IMR-90 (cell line): Measurements from ENCODE around the gene TBC1D1. TPM values are rescaled to one million over a fixed set of nuclear protein-coding genes. Genes with fewer than 3 reads are reported as not detected.

ENCODE experiments used
- ATAC-seq: fragments of 200-7000 bp; cut with Tn5 transposase; 2 replicates; pipeline ENCODE4 v1.9.1; 2020; ENCODE audit warnings: low read depth, mild to moderate bottlenecking, moderate library complexity
- BruUV-seq: library from RNA; stranded (reverse); fragments of 400-500 nt; replicated peaks from 2 replicates; lab custom pipeline; 2021; lab: Mats Ljungman, UMichigan
- CTCF ChIA-PET: fragments of 300-600 bp; formaldehyde crosslinking; extraction: SDS; loops from one replicate; lab custom pipeline; 2021; ENCODE audit warnings: antibody characterized with exemption; lab: Yijun Ruan, JAX
- POLR2A ChIA-PET: fragments of 300-600 bp; sonication (Branson Sonifier 250); formaldehyde crosslinking; loops from one replicate; lab custom pipeline; 2022; ENCODE audit warnings: antibody characterized with exemption; ENCODE audit not compliant: unreplicated experiment; lab: Charles Lee
- DNase-seq: peaks from one replicate; pipeline ENCODE4 v3.0.0; 2013
- H2AFZ ChIP-seq: replicated peaks from 2 replicates; pipeline ENCODE3; 2013; ENCODE audit warnings: low read length, mild to moderate bottlenecking; ENCODE audit not compliant: poor library complexity
- H2AK5ac ChIP-seq: 2 replicates; pipeline ENCODE4 v1.6.1; 2013; ENCODE audit warnings: low read depth, low read length, inconsistent platforms
- H2AK9ac ChIP-seq: replicated peaks from 2 replicates; pipeline ENCODE3; 2013; ENCODE audit warnings: mild to moderate bottlenecking, low read depth, low read length, moderate library complexity; ENCODE audit not compliant: poor library complexity
- H2BK120ac ChIP-seq: 2 replicates; pipeline ENCODE4 v1.6.1; 2013; ENCODE audit warnings: low read depth, low read length, inconsistent platforms
- H2BK15ac ChIP-seq: 3 replicates; pipeline ENCODE4 v1.6.1; 2013; ENCODE audit warnings: low read depth, low read length, inconsistent platforms
- H2BK20ac ChIP-seq: 2 replicates; pipeline ENCODE4 v1.6.1; 2013; ENCODE audit warnings: low read depth, mild to moderate bottlenecking, inconsistent platforms, low read length, moderate library complexity
- H2BK5ac ChIP-seq: 2 replicates; pipeline ENCODE4 v1.6.1; 2013; ENCODE audit warnings: mild to moderate bottlenecking, low read depth, low read length, inconsistent platforms; ENCODE audit not compliant: poor library complexity, severe bottlenecking
- H3K14ac ChIP-seq: replicated peaks from 2 replicates; pipeline ENCODE4 v1.6.1; 2013; ENCODE audit warnings: low read depth, low read length, inconsistent platforms
- H3K18ac ChIP-seq: 2 replicates; pipeline ENCODE4 v1.6.1; 2013; ENCODE audit warnings: low read depth, low read length, control low read depth
- H3K23ac ChIP-seq: 2 replicates; pipeline ENCODE4 v1.6.1; 2013; ENCODE audit warnings: low read depth, low read length, inconsistent platforms
- H3K27ac ChIP-seq: 2 replicates; pipeline ENCODE4 v1.5.1; 2013; ENCODE audit warnings: mild to moderate bottlenecking, control low read depth, low read length; ENCODE audit not compliant: insufficient read depth
- H3K27me3 ChIP-seq: 2 replicates; pipeline ENCODE4 v1.6.1; 2013; ENCODE audit warnings: low read length; ENCODE audit not compliant: control insufficient read depth, insufficient read depth
- H3K36me3 ChIP-seq: 2 replicates; pipeline ENCODE4 v1.6.1; 2013; ENCODE audit warnings: low read length, mixed read lengths; ENCODE audit not compliant: control insufficient read depth, insufficient read depth
- H3K4ac ChIP-seq: 2 replicates; pipeline ENCODE4 v1.6.1; 2013; ENCODE audit warnings: low read depth, low read length, inconsistent platforms
- H3K4me1 ChIP-seq: 2 replicates; pipeline ENCODE4 v1.6.1; 2013; ENCODE audit warnings: low read length, mixed read lengths; ENCODE audit not compliant: control insufficient read depth, insufficient read depth
- H3K4me2 ChIP-seq: 2 replicates; pipeline ENCODE4 v1.6.1; 2013; ENCODE audit warnings: low read depth, mild to moderate bottlenecking, control low read depth, low read length, moderate library complexity
- H3K4me3 ChIP-seq: 2 replicates; pipeline ENCODE4 v1.5.1; 2013; ENCODE audit warnings: low read depth, mild to moderate bottlenecking, control low read depth, low read length, moderate library complexity; ENCODE audit not compliant: insufficient read depth
- H3K56ac ChIP-seq: 2 replicates; pipeline ENCODE4 v1.6.1; 2013; ENCODE audit warnings: low read length, inconsistent platforms; ENCODE audit not compliant: insufficient read depth; ENCODE audit errors: extremely low read depth
- H3K79me1 ChIP-seq, 2 experiments: 2 replicates each; pipeline ENCODE4 v1.6.1; 2013; ENCODE audit warnings: low read length in 2 of 2, inconsistent platforms in 1 of 2, low read depth in 1 of 2
- H3K9ac ChIP-seq: 2 replicates; pipeline ENCODE4 v1.6.1; 2013; ENCODE audit warnings: low read depth, low read length, control low read depth
- H3K9me1 ChIP-seq: 2 replicates; pipeline ENCODE4 v1.6.1; 2013; ENCODE audit warnings: low read length, inconsistent platforms; ENCODE audit not compliant: insufficient read depth
- H3K9me3 ChIP-seq: 2 replicates; pipeline ENCODE4 v1.6.1; 2013; ENCODE audit warnings: low read length; ENCODE audit not compliant: control insufficient read depth, insufficient read depth
- H4K20me1 ChIP-seq: 2 replicates; pipeline ENCODE4 v1.6.1; 2013; ENCODE audit warnings: low read length, inconsistent platforms; ENCODE audit not compliant: insufficient read depth
- H4K5ac ChIP-seq: 2 replicates; pipeline ENCODE4 v1.6.1; 2013; ENCODE audit warnings: mild to moderate bottlenecking, low read depth, low read length, control low read depth
- H4K8ac ChIP-seq, 2 experiments: 2 replicates each; pipeline ENCODE4 v1.6.1; 2013; ENCODE audit warnings: low read depth in 2 of 2, low read length in 2 of 2, control low read depth in 1 of 2, inconsistent platforms in 1 of 2
- H4K91ac ChIP-seq: 2 replicates; pipeline ENCODE4 v1.6.1; 2013; ENCODE audit warnings: low read depth, low read length, inconsistent platforms; ENCODE audit not compliant: insufficient read depth
- CEBPB ChIP-seq: IDR thresholded peaks from 2 replicates; pipeline ENCODE4 v1.6.1; 2012; ENCODE audit warnings: low read depth, low read length, improper control_type of control experiment
- CHD1 ChIP-seq: IDR thresholded peaks from 2 replicates; pipeline ENCODE4 v1.6.1; 2012; ENCODE audit warnings: low read depth, low read length, improper control_type of control experiment
- CTCF ChIP-seq: conservative IDR thresholded peaks from 2 replicates; pipeline ENCODE4 v1.5.1; 2012; ENCODE audit warnings: mild to moderate bottlenecking, low read depth, low read length, improper control_type of control experiment
- ELK1 ChIP-seq: fragments of 150-350 bp; IDR thresholded peaks from 2 replicates; pipeline ENCODE4 v1.6.1; 2016; ENCODE audit warnings: low read depth, mild to moderate bottlenecking, low read length, moderate library complexity, borderline replicate concordance
- FOS ChIP-seq: fragments of 150-350 bp; IDR thresholded peaks from 2 replicates; pipeline ENCODE4 v1.6.1; 2016; ENCODE audit warnings: low read depth, low read length
- MAFK ChIP-seq: IDR thresholded peaks from 2 replicates; pipeline ENCODE4 v1.6.1; 2012; ENCODE audit warnings: low read depth, low read length, improper control_type of control experiment
- MXI1 ChIP-seq: IDR thresholded peaks from 2 replicates; pipeline ENCODE4 v1.6.1; 2012; ENCODE audit warnings: low read depth, mild to moderate bottlenecking, low read length, moderate library complexity, borderline replicate concordance
- NFE2L2 ChIP-seq: fragments of 150-350 bp; IDR thresholded peaks from 2 replicates; pipeline ENCODE4 v1.6.1; 2016; ENCODE audit warnings: low read depth, mild to moderate bottlenecking, low read length
- POLR2A ChIP-seq: IDR thresholded peaks from 2 replicates; pipeline ENCODE4 v1.6.1; 2012; ENCODE audit warnings: mild to moderate bottlenecking, low read depth, low read length
- RAD21 ChIP-seq: IDR thresholded peaks from 2 replicates; pipeline ENCODE4 v1.6.1; 2012; ENCODE audit warnings: low read length, improper control_type of control experiment
- RCOR1 ChIP-seq: IDR thresholded peaks from 2 replicates; pipeline ENCODE4 v1.6.1; 2012; ENCODE audit warnings: mild to moderate bottlenecking, low read length, improper control_type of control experiment; ENCODE audit not compliant: insufficient replicate concordance
- RFX5 ChIP-seq: IDR thresholded peaks from 2 replicates; pipeline ENCODE4 v1.8.0; 2012; ENCODE audit warnings: low read depth, mild to moderate bottlenecking, low read length, moderate library complexity
- SMC3 ChIP-seq: fragments of 150-350 bp; IDR thresholded peaks from 2 replicates; pipeline ENCODE4 v1.6.1; 2016; ENCODE audit warnings: low read depth, mild to moderate bottlenecking, antibody characterized with exemption, low read length, moderate library complexity
- WGBS, 2 experiments: methylation state at CpG; one replicate each; pipeline versions ENCODE4 v1.1.5 to v1.1.7; 2013; ENCODE audit warnings: missing lambda C conversion rate in 2 of 2; ENCODE audit not compliant: insufficient read length in 1 of 2; ENCODE audit errors: extremely low coverage in 2 of 2; 5-methylcytosine and 5-hydroxymethylcytosine counted together
- dilution Hi-C: fragments of 300-500 bp; cut with HindIII; formaldehyde crosslinking; loops from one replicate; pipeline ENCODE4 v1.14.3; 2018; ENCODE audit warnings: low sequenced_read_pairs; ENCODE audit not compliant: unreplicated experiment
- in situ Hi-C: fragments of 300-500 bp; cut with MboI; formaldehyde crosslinking; loops from 3 replicates; pipeline ENCODE4 v1.14.3; 2019; ENCODE audit warnings: low sequenced_read_pairs, inconsistent platforms, mixed read lengths
- intact Hi-C: fragments of 100-400 bp; cut with micrococcal nuclease; formaldehyde crosslinking; loops from 2 replicates; pipeline ENCODE4 v1.10.0; 2022
- polyA plus RNA-seq, 3 experiments: library from polyadenylated mRNA; depleted of rRNA; stranded (reverse); fragments of >200 nt; gene quantifications; 2 replicates each; pipeline ENCODE4 v1.2.3, GENCODE V29; 2012; ENCODE audit warnings: low replicate concordance in 1 of 3
- total RNA-seq: library from RNA; depleted of rRNA; stranded (reverse); fragments of >200 nt; gene quantifications from 2 replicates; pipeline ENCODE4 v1.2.3, GENCODE V29; 2012

The TBC1D1 gene
- total and polyA plus RNA-seq, 2 of the 4 experiments (the other 2 are of a cell fraction), result 42.4 to 104 TPM

GRCh38 chr4:38145741-38146140 is 254.9 kb downstream of the TBC1D1 start:
- no peak overlapping the region for H3K4me3 ChIP-seq
- ATAC-seq, result peak; percentile 74

More at GRCh38 chr4:38145741-38146140, 254.9 kb downstream of the TBC1D1 start:
- Histone ChIP-seq H2BK15ac (peak overlapping the region; percentile 81; the same call in 1 of the 3 replicates), H2AK9ac (no peak overlapping the region), H2AFZ (no peak overlapping the region), H3K79me1 (peaks cover 0 to 7% of the 10 kb centered on the region in 2 experiments; a peak in 1 of 4 replicates), H2BK120ac (peak overlapping the region; percentile 99), H4K5ac (peak overlapping the region; percentile 93; the same call in 1 of the 2 replicates), H3K18ac (peak overlapping the region; percentile 95; the same call in 1 of the 2 replicates), H3K9me3 (no peaks in the 10 kb centered on the region), H3K9ac (no peak overlapping the region), H3K4me2 (peak overlapping the region; percentile 60; the same call in 1 of the 2 replicates), H4K8ac (peak overlapping the region in 1 of 2 experiments; percentile 86; a peak in 3 of 4 replicates), H2AK5ac (peak overlapping the region; percentile 98; the same call in 1 of the 2 replicates), H3K56ac (peak overlapping the region; percentile 83), H3K4ac (peak overlapping the region; percentile 97; the same call in 1 of the 2 replicates), H3K27ac (peak overlapping the region; percentile 78; the same call in 1 of the 2 replicates), H2BK5ac (peak overlapping the region; percentile 96), H3K36me3 (no peaks in the 10 kb centered on the region), H3K23ac (peak overlapping the region; percentile 88), H4K91ac (peak overlapping the region; percentile 98; the same call in 1 of the 2 replicates), H4K20me1 (no peaks in the 10 kb centered on the region), H3K14ac (peak overlapping the region; percentile 96), H3K4me1 (peaks cover 33% of the 10 kb centered on the region), H2BK20ac (peak overlapping the region; percentile 99), H3K9me1 (peaks cover 42% of the 10 kb centered on the region), H3K27me3 (no peaks in the 10 kb centered on the region)
- intact Hi-C loops, result loop anchor here (2.0 kb wide), 1 partner anchor 15 kb away; no protein-coding TSS in a partner anchor
- DNase-seq, result peak; percentile 98
- in situ Hi-C loops, result no loop called here
- WGBS, 2 experiments, result no CpG with 5 or more reads among the region's 4 CpGs
- CTCF ChIA-PET, result interaction anchor here (1.4 kb wide), 1 partner anchor 15 kb away, joined by 4 read pairs; no protein-coding TSS in a partner anchor
- POLR2A ChIA-PET, result no interaction called here
- BruUV-seq, result no TSS peak
- no peak for TF ChIP-seq MAFK
- peak; percentile 28; the same call in 1 of the 2 replicates for TF ChIP-seq POLR2A
- peak; percentile 40; the same call in 1 of the 2 replicates for TF ChIP-seq CEBPB
- TF ChIP-seq RCOR1, result no peak
- TF ChIP-seq CHD1, result peak; percentile 40; the same call in 1 of the 2 replicates
- 0 out of 2 replicates have a peak, but pooled peaks have one; percentile 18 for TF ChIP-seq SMC3
- TF ChIP-seq CTCF, result no peak
- no peak for TF ChIP-seq MXI1
- TF ChIP-seq NFE2L2, result no peak; the same call in 1 of the 2 replicates
- peak; percentile 62; the same call in 1 of the 2 replicates for TF ChIP-seq RFX5
- no peak; the same call in 1 of the 2 replicates for TF ChIP-seq RAD21
- TF ChIP-seq FOS, result peak; percentile 87
- no peak for TF ChIP-seq ELK1
- dilution Hi-C loops, result no loop called here
